Chondrocyte (in vitro differentiated cells): ENCODE data around the gene PCDH19. TPM values are rescaled to one million over a fixed set of nuclear protein-coding genes. Genes with fewer than 3 reads are reported as not detected.

Experiments
- DNase-seq: peaks from one replicate; pipeline ENCODE4 v3.0.0; 2021; ENCODE audit warnings: mixed read lengths, low spot score
- H3K27ac Mint-ChIP-seq: one replicate; pipeline ENCODE4 v1.8.0; 2021; ENCODE audit warnings: mild to moderate bottlenecking, moderate library complexity, mixed read lengths; ENCODE audit not compliant: unreplicated experiment
- H3K27me3 Mint-ChIP-seq: 2 replicates; pipeline ENCODE4 v1.8.0; 2021; ENCODE audit warnings: low read depth, mixed read lengths
- H3K36me3 Mint-ChIP-seq: 2 replicates; pipeline ENCODE4 v1.8.0; 2021; ENCODE audit warnings: low read depth, mixed read lengths
- H3K4me1 Mint-ChIP-seq: 2 replicates; pipeline ENCODE4 v1.8.0; 2021; ENCODE audit warnings: low read depth, mild to moderate bottlenecking, mixed read lengths
- H3K4me3 Mint-ChIP-seq: one replicate; pipeline ENCODE4 v1.8.0; 2021; ENCODE audit warnings: mild to moderate bottlenecking, moderate library complexity, mixed read lengths; ENCODE audit not compliant: unreplicated experiment
- H3K9me3 Mint-ChIP-seq: 2 replicates; pipeline ENCODE4 v1.8.0; 2021; ENCODE audit warnings: low read depth, mixed read lengths
- total RNA-seq: library from RNA; stranded (reverse); gene quantifications from 3 replicates; pipeline ENCODE4 v1.2.1, GENCODE V29; 2021
- TF ChIP-seq, protein P1 (sequence below): fragments of 200-600 bp; sonication (generic); IDR thresholded peaks from 2 replicates; pipeline ENCODE4 v1.5.0; 2021; ENCODE audit warnings: antibody characterized with exemption, mild to moderate bottlenecking, moderate library complexity

PCDH19 gene
- total RNA-seq, 1 donor from 2014 or later = 5.0 TPM

DNA sequence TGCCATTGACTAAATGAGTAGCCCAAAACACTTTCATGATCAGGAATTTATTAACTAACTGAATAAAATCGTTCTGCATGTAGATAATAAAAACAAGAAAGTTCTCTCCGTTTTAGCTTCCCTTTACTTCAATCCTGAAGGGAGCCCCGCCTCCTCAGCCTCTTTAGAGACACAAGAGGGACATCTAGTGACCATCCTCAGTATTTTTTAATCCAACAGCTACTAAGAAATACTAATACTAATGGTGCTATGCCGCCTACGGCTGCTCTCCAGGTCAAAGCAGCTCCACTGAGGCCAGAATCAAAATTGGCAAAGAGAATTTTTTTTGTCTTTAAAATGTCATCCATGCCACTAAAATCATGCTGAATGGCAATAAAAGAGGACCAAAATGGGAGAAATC, 3.2 kb upstream of the PCDH19 start:
- H3K4me1 Mint-ChIP-seq = peaks cover 25% of the 10 kb centered on the region
- no peak overlapping the region for H3K4me3 Mint-ChIP-seq
- TF ChIP-seq, protein P1, sequence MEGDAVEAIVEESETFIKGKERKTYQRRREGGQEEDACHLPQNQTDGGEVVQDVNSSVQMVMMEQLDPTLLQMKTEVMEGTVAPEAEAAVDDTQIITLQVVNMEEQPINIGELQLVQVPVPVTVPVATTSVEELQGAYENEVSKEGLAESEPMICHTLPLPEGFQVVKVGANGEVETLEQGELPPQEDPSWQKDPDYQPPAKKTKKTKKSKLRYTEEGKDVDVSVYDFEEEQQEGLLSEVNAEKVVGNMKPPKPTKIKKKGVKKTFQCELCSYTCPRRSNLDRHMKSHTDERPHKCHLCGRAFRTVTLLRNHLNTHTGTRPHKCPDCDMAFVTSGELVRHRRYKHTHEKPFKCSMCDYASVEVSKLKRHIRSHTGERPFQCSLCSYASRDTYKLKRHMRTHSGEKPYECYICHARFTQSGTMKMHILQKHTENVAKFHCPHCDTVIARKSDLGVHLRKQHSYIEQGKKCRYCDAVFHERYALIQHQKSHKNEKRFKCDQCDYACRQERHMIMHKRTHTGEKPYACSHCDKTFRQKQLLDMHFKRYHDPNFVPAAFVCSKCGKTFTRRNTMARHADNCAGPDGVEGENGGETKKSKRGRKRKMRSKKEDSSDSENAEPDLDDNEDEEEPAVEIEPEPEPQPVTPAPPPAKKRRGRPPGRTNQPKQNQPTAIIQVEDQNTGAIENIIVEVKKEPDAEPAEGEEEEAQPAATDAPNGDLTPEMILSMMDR = peak; percentile 89
- H3K27ac Mint-ChIP-seq = no peak overlapping the region
- H3K27me3 Mint-ChIP-seq = peaks cover 33% of the 10 kb centered on the region
- DNase-seq = no peak
- H3K36me3 Mint-ChIP-seq = no peaks in the 10 kb centered on the region
- H3K9me3 Mint-ChIP-seq = no peaks in the 10 kb centered on the region

DNA sequence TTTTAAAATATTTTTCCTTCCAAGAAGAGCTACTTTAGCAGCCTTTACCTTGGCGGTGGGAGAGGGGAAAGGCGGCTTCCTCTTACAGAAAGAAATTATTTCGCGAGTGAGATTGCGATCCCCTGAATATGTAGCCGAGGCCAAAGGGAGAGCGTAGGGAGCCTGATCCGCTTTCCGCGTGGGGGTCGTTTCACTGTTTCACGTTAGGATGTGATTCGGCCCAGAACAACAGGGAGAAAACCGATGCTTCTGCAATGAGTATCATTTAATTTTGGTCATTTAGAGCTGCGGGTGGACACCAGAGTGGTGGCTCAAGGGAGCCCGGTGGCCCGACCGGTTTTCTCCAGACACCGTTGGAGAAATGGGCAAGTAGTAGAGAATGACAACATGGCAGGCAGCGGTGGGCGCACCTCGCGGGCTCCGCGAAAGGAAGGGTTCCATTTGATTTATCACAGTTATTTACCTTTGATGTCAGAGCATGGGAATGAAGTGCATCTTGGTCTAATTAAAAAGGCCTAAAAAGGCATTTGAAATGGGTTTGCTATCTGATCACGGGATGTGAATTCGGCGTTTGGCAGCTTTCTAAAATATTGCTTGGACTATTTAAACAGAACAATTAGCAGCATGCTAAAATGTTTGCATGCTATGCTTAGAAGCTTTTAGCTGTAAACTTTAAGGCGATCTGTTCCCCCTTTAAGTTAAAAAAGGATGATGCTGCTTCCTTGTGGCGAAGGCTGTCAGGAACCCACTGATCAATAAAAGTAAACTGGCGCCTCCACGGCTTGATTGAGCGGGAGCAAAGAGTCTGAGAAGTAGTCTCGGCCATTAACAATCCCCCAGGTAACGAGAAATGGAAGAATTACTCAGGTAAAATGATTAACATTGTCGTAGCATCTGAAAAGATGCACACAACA, 2.0 kb upstream of the PCDH19 start:
- H3K4me3 Mint-ChIP-seq = peak overlapping the region; percentile 70
- peaks cover 2% of the 10 kb centered on the region for H3K36me3 Mint-ChIP-seq
- peaks cover 42% of the 10 kb centered on the region for H3K27me3 Mint-ChIP-seq
- H3K9me3 Mint-ChIP-seq = no peaks in the 10 kb centered on the region
- no peak for DNase-seq
- peaks cover 25% of the 10 kb centered on the region for H3K4me1 Mint-ChIP-seq
- TF ChIP-seq, protein P1 = no peak
- no peak overlapping the region for H3K27ac Mint-ChIP-seq

DNA sequence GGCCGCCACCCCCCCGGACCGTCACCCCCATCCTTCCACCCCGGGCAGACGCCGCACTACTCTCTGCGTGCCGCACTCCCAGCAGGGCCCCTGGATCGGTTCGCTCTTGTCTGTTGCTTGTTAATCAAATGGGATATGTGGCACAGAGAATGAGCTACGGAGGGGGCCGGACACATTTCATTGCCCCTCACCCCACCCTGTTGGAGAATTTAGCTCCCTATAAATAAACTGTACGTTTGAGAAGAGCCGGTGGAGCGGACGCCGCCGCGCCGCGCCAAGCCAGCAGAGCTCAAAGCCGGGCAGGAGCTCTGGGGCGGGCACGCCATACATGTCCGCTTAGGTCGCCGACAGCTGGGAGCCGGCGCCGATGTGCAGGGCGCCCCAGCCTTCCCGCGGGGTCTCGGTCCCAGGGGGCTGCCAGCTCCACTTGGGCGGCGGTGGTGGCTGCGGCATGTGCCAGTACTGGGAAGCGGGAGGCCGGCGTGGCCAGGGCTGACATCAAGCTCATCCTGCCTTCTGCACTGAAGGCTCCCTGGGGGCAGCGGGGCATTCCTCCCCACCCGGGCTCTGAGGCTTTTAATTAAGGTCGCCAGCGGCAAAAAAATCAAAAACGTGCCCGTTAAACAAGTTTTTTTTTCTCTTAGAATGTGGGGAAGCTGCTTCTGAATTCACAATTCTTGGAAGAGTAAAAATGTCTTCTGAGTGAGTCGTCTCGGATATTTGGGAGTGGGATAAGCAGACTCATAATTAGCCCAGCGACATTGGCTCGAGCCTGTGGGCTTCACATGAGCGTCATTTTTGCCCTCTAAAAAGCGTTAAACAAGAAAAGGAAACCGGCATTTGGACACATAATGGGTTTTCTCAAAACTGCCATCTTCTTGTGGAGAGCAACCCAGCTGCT, 1.1 kb upstream of the PCDH19 start:
- H3K27ac Mint-ChIP-seq = no peak overlapping the region
- TF ChIP-seq, protein P1 = no peak
- peaks cover 26% of the 10 kb centered on the region for H3K4me1 Mint-ChIP-seq
- no peaks in the 10 kb centered on the region for H3K9me3 Mint-ChIP-seq
- peak overlapping the region; percentile 70 for H3K4me3 Mint-ChIP-seq
- DNase-seq = peak; percentile 87
- peaks cover 46% of the 10 kb centered on the region for H3K27me3 Mint-ChIP-seq
- H3K36me3 Mint-ChIP-seq = peaks cover 4% of the 10 kb centered on the region

DNA sequence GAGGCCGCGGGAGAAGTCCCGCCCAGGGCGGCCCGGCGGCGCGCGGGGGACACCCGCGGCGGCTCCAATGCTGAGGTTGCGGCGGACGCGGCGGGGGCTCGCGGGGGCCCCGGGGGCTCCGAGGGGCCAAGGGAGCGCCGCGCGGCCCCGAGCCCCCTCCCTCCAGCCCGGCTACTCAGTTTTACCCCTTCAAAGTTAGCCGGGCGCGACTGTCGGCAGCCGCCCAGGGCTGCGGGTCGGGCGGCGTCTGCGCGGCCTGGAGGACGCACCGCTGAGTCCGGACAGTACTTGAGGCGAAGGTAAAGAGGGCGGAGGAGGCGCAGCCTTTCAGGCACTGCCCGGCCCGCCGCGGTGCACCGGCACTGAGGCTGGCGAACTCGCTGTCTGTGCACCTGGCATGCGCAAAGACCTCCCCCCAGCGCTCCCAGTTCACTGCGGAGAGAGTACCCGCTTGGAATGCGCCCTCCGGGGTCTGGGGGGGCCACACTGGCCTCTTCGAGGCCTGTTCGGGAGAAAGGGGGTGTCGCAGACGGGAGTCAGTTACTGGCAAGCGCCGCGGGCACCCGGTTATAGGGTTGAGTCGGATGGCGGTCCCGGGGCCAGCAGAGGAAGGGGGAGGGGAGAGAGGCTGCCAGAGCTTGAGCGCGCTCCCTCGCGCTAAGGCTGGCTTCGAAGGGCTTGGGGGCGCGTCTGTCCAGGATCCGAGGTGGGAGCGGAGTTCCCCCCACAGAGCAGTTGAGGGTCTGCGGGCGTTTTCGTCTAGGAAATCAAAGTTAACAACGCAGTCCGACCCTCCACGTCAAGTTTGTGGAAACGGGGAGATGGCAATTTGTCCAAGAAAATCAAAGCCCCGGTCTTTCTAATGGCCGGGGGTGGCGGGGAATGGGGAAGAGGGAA, 1.1 kb downstream of the PCDH19 start:
- peak overlapping the region; percentile 89 for H3K4me3 Mint-ChIP-seq
- H3K4me1 Mint-ChIP-seq = peaks cover 39% of the 10 kb centered on the region
- H3K36me3 Mint-ChIP-seq = peaks cover 5% of the 10 kb centered on the region
- TF ChIP-seq, protein P1 = no peak
- no peaks in the 10 kb centered on the region for H3K9me3 Mint-ChIP-seq
- peaks cover 51% of the 10 kb centered on the region for H3K27me3 Mint-ChIP-seq
- DNase-seq = no peak
- no peak overlapping the region for H3K27ac Mint-ChIP-seq
